NCI-H1417 treated with DMSO at 0.1 percent for 48 hours (cell line): ENCODE measurements around the gene NEO1.
"Not testable (repeated sequence)": the region's sequence is repeated elsewhere in the genome, so short reads cannot be mapped to it uniquely, and the experiment has no call there.

Experiments used
- DNase-seq: peaks from one replicate; lab custom pipeline; 2025; lab: John Stamatoyannopoulos, UW

The NEO1 gene

GRCh38 chr15:73142802-73143762, 90.8 kb downstream of the NEO1 start:
- DNase-seq, result no peak

- no peak for DNase-seq
Observed at GRCh38 chr15:73143763-73144155, 91.5 kb downstream of the NEO1 start.

GRCh38 chr15:73146419-73146818, 94.2 kb downstream of the NEO1 start:
- no peak for DNase-seq

GRCh38 chr15:73150831-73151230, 98.6 kb downstream of the NEO1 start:
- no peak for DNase-seq

- no peak for DNase-seq
Observed at GRCh38 chr15:73153024-73153423, 100.8 kb downstream of the NEO1 start.

- no peak for DNase-seq
Observed at GRCh38 chr15:73153447-73153846, 101.2 kb downstream of the NEO1 start.

- no peak for DNase-seq
Observed at GRCh38 chr15:73156431-73157191, 104.3 kb downstream of the NEO1 start.

- no peak for DNase-seq
Observed at GRCh38 chr15:73161546-73161945, 109.3 kb downstream of the NEO1 start.

GRCh38 chr15:73165435-73165834, 113.2 kb downstream of the NEO1 start:
- no peak for DNase-seq

- DNase-seq, result no peak
Observed at GRCh38 chr15:73165844-73166243, 113.6 kb downstream of the NEO1 start.

- not testable (repeated sequence) for DNase-seq
Observed at GRCh38 chr15:73166711-73167110, 114.4 kb downstream of the NEO1 start.

- DNase-seq, result no peak
Observed at GRCh38 chr15:73168487-73168886, 116.2 kb downstream of the NEO1 start.

GRCh38 chr15:73171711-73172110, 119.4 kb downstream of the NEO1 start:
- DNase-seq, result no peak

GRCh38 chr15:73172508-73172907, 120.2 kb downstream of the NEO1 start:
- DNase-seq, result no peak

- no peak for DNase-seq
Observed at GRCh38 chr15:73174171-73174570, 121.9 kb downstream of the NEO1 start.

- DNase-seq, result no peak
Observed at GRCh38 chr15:73175382-73175781, 123.1 kb downstream of the NEO1 start.

- DNase-seq, result no peak
Observed at GRCh38 chr15:73176598-73176997, 124.3 kb downstream of the NEO1 start.

GRCh38 chr15:73183071-73183470, 130.8 kb downstream of the NEO1 start:
- DNase-seq, result no peak

- DNase-seq, result no peak
Observed at GRCh38 chr15:73190189-73190601, 137.9 kb downstream of the NEO1 start.

GRCh38 chr15:73195166-73195565, 142.9 kb downstream of the NEO1 start:
- no peak for DNase-seq

GRCh38 chr15:73196113-73196512, 143.8 kb downstream of the NEO1 start:
- no peak for DNase-seq

- DNase-seq, result no peak
Observed at GRCh38 chr15:73200339-73200738, 148.1 kb downstream of the NEO1 start.

GRCh38 chr15:73210630-73211029, 158.4 kb downstream of the NEO1 start:
- DNase-seq, result no peak
